Ishikawa (cell line): ENCODE data around the gene SHISAL1.

Experiments used
- CEBPB ChIP-seq: IDR thresholded peaks from 2 replicates; pipeline ENCODE4 v1.6.1; 2012
- CREB1 ChIP-seq: IDR thresholded peaks from 2 replicates; pipeline ENCODE4 v1.6.1; 2012; ENCODE audit warnings: low read depth
- EGR1 ChIP-seq: IDR thresholded peaks from 2 replicates; pipeline ENCODE4 v1.6.1; 2012
- EP300 ChIP-seq: IDR thresholded peaks from 2 replicates; pipeline ENCODE4 v1.6.1; 2012; ENCODE audit warnings: borderline replicate concordance
- FOXM1 ChIP-seq: IDR thresholded peaks from 2 replicates; pipeline ENCODE4 v1.6.1; 2012; ENCODE audit warnings: low read depth, borderline replicate concordance
- MAX ChIP-seq: IDR thresholded peaks from 2 replicates; pipeline ENCODE4 v1.6.1; 2012
- NFIC ChIP-seq: IDR thresholded peaks from 2 replicates; pipeline ENCODE4 v1.6.1; 2012
- RAD21 ChIP-seq: IDR thresholded peaks from 2 replicates; pipeline ENCODE4 v1.6.1; 2012; ENCODE audit warnings: low read depth
- REST ChIP-seq: IDR thresholded peaks from 2 replicates; pipeline ENCODE4 v1.6.1; 2012; ENCODE audit warnings: low read depth, mild to moderate bottlenecking
- TAF1 ChIP-seq: IDR thresholded peaks from 2 replicates; pipeline ENCODE4 v1.6.1; 2012; ENCODE audit warnings: low read depth, mild to moderate bottlenecking
- TCF12 ChIP-seq: IDR thresholded peaks from 2 replicates; pipeline ENCODE4 v1.6.1; 2012; ENCODE audit warnings: low read depth
- TEAD4 ChIP-seq: IDR thresholded peaks from 2 replicates; pipeline ENCODE4 v1.6.1; 2012
- USF1 ChIP-seq: IDR thresholded peaks from 2 replicates; pipeline ENCODE4 v1.6.1; 2012
- YY1 ChIP-seq: IDR thresholded peaks from 2 replicates; pipeline ENCODE4 v1.6.1; 2012; ENCODE audit warnings: low read depth
- ZBTB7A ChIP-seq: IDR thresholded peaks from 2 replicates; pipeline ENCODE4 v1.6.1; 2012; ENCODE audit warnings: low read depth

The SHISAL1 gene

GRCh38 chr22:44268431-44269116, 44.2 kb downstream of the SHISAL1 start:
- TF ChIP-seq CEBPB (no peak), EGR1 (no peak), MAX (no peak), REST (no peak), YY1 (no peak), TEAD4 (no peak), TAF1 (no peak), TCF12 (no peak), RAD21 (no peak), NFIC (no peak), CREB1 (no peak), FOXM1 (no peak), EP300 (no peak), USF1 (no peak)

GRCh38 chr22:44267856-44268255, 44.9 kb downstream of the SHISAL1 start:
- TF ChIP-seq NFIC (no peak), REST (no peak), EP300 (no peak), TCF12 (no peak), EGR1 (no peak), YY1 (no peak), ZBTB7A (no peak), MAX (no peak), USF1 (no peak), TAF1 (no peak), CREB1 (no peak), FOXM1 (no peak), RAD21 (no peak), CEBPB (no peak), TEAD4 (no peak)

- TF ChIP-seq YY1, result no peak
- no peak for TF ChIP-seq EP300
- TF ChIP-seq USF1, result no peak
- TF ChIP-seq MAX, result no peak
- TF ChIP-seq FOXM1, result no peak
- no peak for TF ChIP-seq TAF1
- TF ChIP-seq TCF12, result no peak
- TF ChIP-seq TEAD4, result no peak
- TF ChIP-seq REST, result no peak
- TF ChIP-seq RAD21, result no peak
- TF ChIP-seq CEBPB, result no peak
- no peak for TF ChIP-seq EGR1
- no peak for TF ChIP-seq NFIC
- no peak for TF ChIP-seq CREB1
Observed at GRCh38 chr22:44266796-44267760, 45.7 kb downstream of the SHISAL1 start.
